Activated CD8-positive, alpha-beta memory T cell treated with anti-CD3 and anti-CD28 coated beads, Interleukin-2, amount 50 U/mL, for 24 hours (primary cell): Measurements from ENCODE around the gene TRIM63.

Source experiments
- DNase-seq: peaks from one replicate; pipeline ENCODE4 v3.0.0-alpha.2; 2020; ENCODE audit errors: extremely low read depth

Gene TRIM63

GRCh38 chr1:26034504-26035202 lies 32.8 kb downstream of the TRIM63 start:
- no peak for DNase-seq

GRCh38 chr1:26032656-26033357 lies 34.6 kb downstream of the TRIM63 start:
- DNase-seq, result no peak

- DNase-seq, result no peak
Measured at GRCh38 chr1:26031611-26032220, 35.7 kb downstream of the TRIM63 start.

DNA sequence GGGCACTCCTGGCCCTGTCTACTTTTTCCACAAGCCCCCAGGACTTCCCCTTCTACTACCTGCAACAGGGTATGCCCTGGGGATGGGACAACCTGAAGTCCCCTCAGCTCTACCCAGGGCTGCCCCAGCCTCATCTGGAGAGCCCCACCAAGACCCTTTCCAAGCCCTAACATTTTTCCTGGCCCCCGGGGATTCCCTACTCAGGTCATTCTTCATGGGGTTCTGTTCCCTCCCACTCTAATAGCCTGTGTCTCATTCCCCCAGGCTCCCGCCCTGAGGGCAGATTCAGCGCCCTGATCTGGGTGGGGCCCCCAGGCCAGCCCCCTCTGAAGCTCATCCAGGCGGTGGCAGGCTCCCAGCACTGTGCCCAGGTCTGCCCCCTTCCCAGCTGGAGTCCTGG lies 36.2 kb downstream of the TRIM63 start:
- DNase-seq, result no peak

DNA sequence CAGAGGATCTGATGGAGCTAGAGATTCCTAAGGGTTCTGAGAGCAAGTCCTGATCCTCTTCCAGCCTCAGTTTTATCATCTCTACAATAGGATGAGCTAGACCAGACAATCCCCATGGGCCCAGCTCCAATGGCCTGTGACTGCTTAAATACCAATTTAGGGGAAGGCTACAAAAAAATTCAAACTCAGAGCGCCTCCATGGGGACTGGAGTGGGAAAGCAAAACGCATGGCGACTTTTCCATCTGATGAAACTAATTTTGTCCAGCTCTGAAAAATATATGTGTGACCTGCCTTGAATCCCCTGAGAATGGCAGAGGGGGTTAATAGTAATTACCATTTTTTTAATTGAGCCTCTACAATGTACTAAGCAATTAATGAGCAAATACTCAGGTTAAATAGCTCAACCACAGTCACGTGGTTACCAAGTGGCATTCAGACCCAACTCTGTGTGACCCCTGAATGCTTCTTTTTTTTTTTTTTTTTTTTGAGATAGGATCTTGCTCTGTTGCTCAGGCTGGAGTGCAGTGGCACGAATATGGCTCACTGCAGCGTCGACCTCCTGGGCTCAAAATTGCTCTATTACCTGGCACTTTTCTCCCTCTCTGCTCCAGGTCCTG lies 37.5 kb downstream of the TRIM63 start:
- no peak for DNase-seq

GRCh38 chr1:26029054-26029863 lies 38.2 kb downstream of the TRIM63 start:
- DNase-seq, result no peak

DNA sequence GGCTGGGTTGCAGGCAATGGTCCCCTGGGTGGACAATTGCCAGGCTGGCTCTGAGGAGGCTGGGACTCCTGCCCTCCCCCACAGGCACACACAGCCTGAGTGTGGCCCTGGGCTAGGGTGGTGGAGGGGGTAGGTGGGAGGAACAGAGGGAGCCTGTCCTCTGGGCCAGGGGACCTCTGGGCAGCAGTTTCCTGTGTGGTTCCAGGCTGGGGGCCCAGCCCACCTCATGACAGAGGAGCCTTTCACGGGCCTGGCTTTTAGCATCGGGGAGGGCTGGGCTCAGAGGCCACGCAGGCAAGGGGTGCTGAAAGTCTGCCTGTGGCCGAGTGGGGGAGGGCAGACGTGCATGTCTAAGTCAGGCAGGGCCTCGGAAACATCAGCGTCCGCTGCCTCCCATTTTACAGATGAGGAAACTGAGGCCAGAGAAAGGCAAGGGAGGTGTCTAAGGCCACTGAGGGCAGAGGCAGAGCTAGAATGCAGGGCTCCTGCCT lies 38.9 kb downstream of the TRIM63 start:
- no peak for DNase-seq

DNA sequence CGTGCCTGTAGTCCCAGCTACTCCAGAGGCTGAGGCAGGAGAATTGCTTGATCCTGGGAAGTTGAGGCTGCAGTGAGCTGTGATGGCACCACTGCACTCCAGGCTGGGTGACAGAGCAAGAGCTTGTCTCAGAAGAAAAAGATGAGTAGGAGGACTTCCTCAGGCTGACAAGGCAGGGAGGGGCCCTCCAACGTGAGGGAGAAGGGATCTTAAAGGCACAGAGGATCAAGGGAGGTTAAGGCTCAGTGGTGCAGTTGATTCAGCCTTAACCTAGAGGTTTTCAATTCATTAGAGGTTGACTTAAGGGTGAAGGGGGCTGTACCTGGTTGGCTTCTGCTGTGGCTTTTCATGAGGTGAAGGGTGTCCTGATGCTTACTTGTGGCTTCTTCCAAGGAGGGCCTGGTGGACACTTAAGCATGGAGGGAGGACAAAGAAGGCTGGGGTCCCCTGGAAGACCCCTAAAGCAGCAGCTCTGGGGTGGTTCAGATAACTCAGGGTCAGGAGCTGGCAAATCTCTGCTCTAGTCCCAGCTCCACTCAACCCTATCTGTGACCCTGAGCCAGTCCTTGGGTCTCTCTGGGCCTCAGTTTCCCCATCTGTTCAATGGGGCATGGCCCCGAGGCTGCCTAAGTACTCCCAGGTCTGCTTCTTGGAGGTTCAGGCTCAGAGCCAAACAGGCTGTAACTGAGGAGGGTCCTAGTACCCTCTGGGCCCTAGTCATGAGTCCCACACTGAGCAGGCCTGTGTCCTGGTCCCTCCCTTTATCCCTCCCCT lies 39.5 kb downstream of the TRIM63 start:
- no peak for DNase-seq

DNA sequence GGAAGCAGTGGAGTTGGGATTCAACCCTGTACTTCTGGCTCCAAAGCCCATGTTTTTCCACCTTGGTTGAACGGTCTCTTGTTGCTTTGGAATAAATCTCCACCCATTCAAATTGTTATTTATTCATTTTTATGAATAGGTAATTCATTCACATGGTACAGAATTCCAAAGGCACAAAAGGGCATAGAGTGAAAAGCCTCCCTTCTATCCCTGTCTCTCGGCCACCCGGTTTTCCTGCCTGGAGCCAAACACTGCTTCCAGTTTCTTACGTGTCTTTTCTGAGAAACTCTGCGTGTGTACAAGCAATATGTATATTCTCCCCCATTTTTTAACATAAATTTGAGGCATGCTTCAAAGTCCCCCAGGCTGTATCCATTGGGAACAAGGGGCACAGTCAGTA lies 41.9 kb downstream of the TRIM63 start:
- DNase-seq, result no peak

GRCh38 chr1:26025060-26025459 lies 42.4 kb downstream of the TRIM63 start:
- no peak for DNase-seq

- no peak for DNase-seq
Measured at GRCh38 chr1:26023826-26024225, 43.6 kb downstream of the TRIM63 start.

DNA sequence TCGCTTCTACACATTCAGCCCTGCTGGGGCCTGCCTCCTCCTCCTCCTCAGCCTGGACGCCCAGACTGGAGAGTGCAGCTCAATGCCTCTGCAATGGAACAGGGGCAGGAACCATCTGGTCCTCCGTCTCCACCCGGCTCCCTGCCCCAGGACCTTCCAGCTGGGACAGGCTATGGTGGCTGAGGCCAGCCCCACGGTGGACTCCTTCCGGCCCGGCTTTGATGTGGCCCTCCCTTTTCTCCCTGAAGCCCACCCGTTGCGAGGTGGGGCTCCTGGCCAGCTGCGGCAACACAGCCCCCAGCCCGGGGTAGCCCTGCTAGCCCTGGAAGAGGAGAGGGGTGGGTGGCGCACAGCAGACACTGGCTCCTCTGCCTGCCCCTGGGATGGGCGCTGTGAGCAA lies 44.4 kb downstream of the TRIM63 start:
- no peak for DNase-seq

DNA sequence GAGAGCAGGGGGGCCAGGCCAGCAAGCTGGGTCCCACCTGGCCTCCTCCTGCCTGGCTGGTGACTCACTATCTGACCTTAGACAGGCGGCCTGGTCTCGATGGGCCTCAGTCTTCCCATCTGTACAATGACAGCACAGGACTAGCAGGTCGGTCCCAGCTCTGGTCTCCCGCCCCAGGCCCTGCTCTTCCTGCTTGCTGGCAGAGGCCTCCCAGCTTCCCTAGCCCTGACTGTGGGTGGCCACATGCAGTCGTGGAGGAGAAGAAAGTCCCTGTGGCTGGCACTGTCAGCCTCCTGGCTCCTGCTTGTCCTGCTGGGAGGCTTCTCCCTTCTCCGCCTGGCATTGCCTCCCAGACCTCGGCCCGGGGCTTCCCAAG lies 45.0 kb downstream of the TRIM63 start:
- DNase-seq, result no peak

GRCh38 chr1:26021647-26022403 lies 45.6 kb downstream of the TRIM63 start, which contains the start of gene EXTL1:
TSS of gene EXTL1 (plus strand) at chr1:26021775. CDS start at chr1:26022647, 872 bp downstream.
- no peak for DNase-seq

- DNase-seq, result no peak
Measured at GRCh38 chr1:26020941-26021646, 46.3 kb downstream of the TRIM63 start.

- no peak for DNase-seq
Measured at GRCh38 chr1:26020330-26020768, 47.1 kb downstream of the TRIM63 start.

GRCh38 chr1:26019641-26020315 lies 47.7 kb downstream of the TRIM63 start:
- DNase-seq, result no peak

- no peak for DNase-seq
Measured at GRCh38 chr1:26017606-26018005, 49.8 kb downstream of the TRIM63 start.
